Measurements from ENCODE around the gene TANC1. TPM values are rescaled to one million over a fixed set of nuclear protein-coding genes. Genes with fewer than 3 reads are reported as not detected.

The TANC1 gene
- 12.8 and 12.9 TPM in 2 replicates for total RNA-seq (2012; rRNA removed)
- polyA plus RNA-seq (2012; rRNA removed), result 10.1 and 10.2 TPM in 2 replicates
- 3.6 and 5.0 TPM in 2 replicates for polyA plus RNA-seq (2012; cell fraction: cytosol; rRNA removed)
- polyA plus RNA-seq (2012; cell fraction: nucleus; rRNA removed; ENCODE audit: low replicate concordance), result 27.3 and 53.0 TPM in 2 replicates
- percentile 91 among the genes with signal in this experiment for Bru-seq, nascent RNA
- percentile 82 among the genes with signal in this experiment for BruChase-seq, experiment 1, labeled RNA remaining after a 6-hour chase
- percentile 86 among the genes with signal in this experiment for BruChase-seq, experiment 2, labeled RNA remaining after a 2-hour chase
- long read RNA-seq, partial matches to known transcripts, result 20 of 29 reads
- long read RNA-seq, other reads (novel, unspliced or antisense), result 9 of 29 reads

- Histone ChIP-seq H2BK120ac (ENCODE audit: low read depth, low read length) (peak within 1 kb of the TSS; percentile 75), H2BK5ac (ENCODE audit: low read depth, low read length, poor library complexity, severe bottlenecking) (peak within 1 kb of the TSS; percentile 56), H3K9me1 (ENCODE audit: insufficient read depth, low read length) (peaks cover 5% of the 10 kb centered on the region; the same call in 1 of the 2 replicates), H3K4ac (ENCODE audit: low read depth, low read length) (peak within 1 kb of the TSS; percentile 81), H4K20me1 (ENCODE audit: insufficient read depth, low read length) (peaks cover 39% of the 10 kb centered on the region), H2AK9ac (replicated peaks; ENCODE audit: low read depth, low read length, poor library complexity) (peak within 1 kb of the TSS; percentile 81), H3K23ac (ENCODE audit: low read depth, low read length) (peak within 1 kb of the TSS; percentile 85), H2BK15ac (ENCODE audit: low read depth, low read length) (peak within 1 kb of the TSS; percentile 45; the same call in 1 of the 3 replicates), H3K27ac (ENCODE audit: insufficient read depth, low read length) (peak within 1 kb of the TSS; percentile 90), H2AFZ (replicated peaks; ENCODE audit: low read length, poor library complexity) (peak within 1 kb of the TSS; percentile 92), H3K18ac (ENCODE audit: low read depth, low read length) (peak within 1 kb of the TSS; percentile 50), H4K8ac (ENCODE audit: low read depth in 2 of 2, low read length in 2 of 2) (peak within 1 kb of the TSS; percentile 38 to 82), H3K56ac (ENCODE audit: extremely low read depth, insufficient read depth, low read length) (peak within 1 kb of the TSS; percentile 86), H2AK5ac (ENCODE audit: low read depth, low read length) (peak within 1 kb of the TSS; percentile 47; the same call in 1 of the 2 replicates), H3K79me1 (ENCODE audit: low read depth in 1 of 2, low read length in 2 of 2) (peaks cover 24 to 37% of the 10 kb centered on the region in 2 experiments), H3K4me3 (ENCODE audit: insufficient read depth, low read depth, low read length) (peak within 1 kb of the TSS; percentile 87), H3K4me2 (ENCODE audit: low read depth, low read length) (peak within 1 kb of the TSS; percentile 97), H3K27me3 (ENCODE audit: control insufficient read depth, insufficient read depth, low read length) (no peaks in the 10 kb centered on the region), H4K5ac (ENCODE audit: low read depth, low read length) (peak within 1 kb of the TSS; percentile 36), H3K4me1 (ENCODE audit: control insufficient read depth, insufficient read depth, low read length) (peaks cover 10% of the 10 kb centered on the region), H2BK20ac (ENCODE audit: low read depth, low read length) (peak within 1 kb of the TSS; percentile 6; the same call in 1 of the 2 replicates), H3K9me3 (ENCODE audit: control insufficient read depth, insufficient read depth, low read length) (no peaks in the 10 kb centered on the region), H3K14ac (replicated peaks; ENCODE audit: low read depth, low read length) (peak within 1 kb of the TSS; percentile 58), H4K91ac (ENCODE audit: insufficient read depth, low read depth, low read length) (peak within 1 kb of the TSS; percentile 31), H3K36me3 (ENCODE audit: control insufficient read depth, insufficient read depth, low read length) (no peaks in the 10 kb centered on the region), H3K9ac (ENCODE audit: low read depth, low read length) (peak within 1 kb of the TSS; percentile 87)
- peak; percentile 88 for TF ChIP-seq POLR2A (IDR thresholded peaks at IDR 0.05; ENCODE audit: low read depth, low read length)
- TF ChIP-seq MAZ (IDR thresholded peaks at IDR 0.05; ENCODE audit: borderline replicate concordance, low read depth, low read length), result peak; percentile 85; the same call in 1 of the 2 replicates
- TF ChIP-seq USF2 (IDR thresholded peaks at IDR 0.05; ENCODE audit: low read depth, low read length), result no peak
- CTCF ChIA-PET, result interaction anchor here (0.5 to 1.3 kb wide), 2 partner anchors 28 to 176 kb away, joined by 3 read pairs; no protein-coding TSS in a partner anchor
- 0% methylated on average over 23 of the region's 92 CpGs; no CpG with 5 or more reads in 1 of the 2 experiments for WGBS, 2 experiments (ENCODE audit: extremely low coverage in 2 of 2, insufficient read length in 1 of 2)
- POLR2A ChIA-PET (ENCODE audit: unreplicated experiment), result no interaction called here
- ATAC-seq (ENCODE audit: low read depth), result peak; percentile 93
- dilution Hi-C loops (cut with HindIII; ENCODE audit: low sequenced_read_pairs, unreplicated experiment) (no loop called here), intact Hi-C loops (cut with micrococcal nuclease) (loop anchor here (1.0 to 2.0 kb wide), 3 partner anchors 64 to 234 kb away; no protein-coding TSS in a partner anchor), in situ Hi-C loops (cut with MboI; ENCODE audit: low sequenced_read_pairs) (no loop called here)
- BruUV-seq (replicated peaks), result no TSS peak
- peak; percentile 90 for DNase-seq
These were observed at the start of gene TANC1 for GRCh38 chr2:158968396-158969161. TANC1 (plus strand) TSS chr2:158968640; CDS start chr2:159065911, 97,271 bp downstream.

All from IMR-90 (cell line).